PC-3 (cell line): ENCODE data around the gene ZFTA.

Source experiments
- CTCF ChIP-seq: fragments of 300-600 bp; sonication (generic); conservative IDR thresholded peaks from 2 replicates; pipeline ENCODE4 v1.5.1; 2017; ENCODE audit warnings: antibody characterized with exemption, low read depth, mild to moderate bottlenecking, low read length
- EZH2 ChIP-seq: fragments of 300-600 bp; sonication (generic); IDR thresholded peaks from one replicate; pipeline ENCODE4 v1.6.1; 2017; ENCODE audit warnings: antibody characterized with exemption, mild to moderate bottlenecking, low read length; ENCODE audit not compliant: unreplicated experiment
- EZH2phosphoT487 ChIP-seq: fragments of 300-600 bp; sonication (generic); IDR thresholded peaks from 2 replicates; pipeline ENCODE4 v1.6.1; 2018; ENCODE audit warnings: mild to moderate bottlenecking, antibody characterized with exemption, low read length, borderline replicate concordance

GRCh38 chr11:63738720-63739360 lies 29.7 kb downstream of the ZFTA start:
- peak; percentile 85 for TF ChIP-seq CTCF
- no peak for TF ChIP-seq EZH2phosphoT487
- TF ChIP-seq EZH2, result no peak
